PC-9 (cell line): ENCODE measurements around the gene HOXA11.

Experiments
- CTCF ChIP-seq: fragments of 200-600 bp; sonication (generic); conservative IDR thresholded peaks from 2 replicates; pipeline ENCODE4 v1.6.1; 2017; ENCODE audit warnings: mixed run types, antibody characterized with exemption, mild to moderate bottlenecking, moderate library complexity
- EZH2 ChIP-seq: fragments of 200-600 bp; sonication (generic); IDR thresholded peaks from 2 replicates; pipeline ENCODE4 v1.8.0; 2017; ENCODE audit warnings: antibody characterized with exemption, low read depth

- TF ChIP-seq CTCF (no peak), EZH2 (no peak)
Observed at GRCh38 chr7:27192546-27193334, 7.7 kb upstream of the HOXA11 start.
